ENCODE measurements around the gene ACTR8.

ACTR8 gene

GRCh38 chr3:53833053-53833645, 48.8 kb downstream of the ACTR8 start:
- no peak for DNase-seq

- no peak for DNase-seq
These were observed 51.0 kb downstream of the ACTR8 start for GRCh38 chr3:53830944-53831343.

- DNase-seq: no peak
These were observed 52.3 kb downstream of the ACTR8 start for GRCh38 chr3:53829605-53830004.

- no peak for DNase-seq
These were observed 53.4 kb downstream of the ACTR8 start for GRCh38 chr3:53828581-53828980.

- DNase-seq: no peak
These were observed 55.9 kb downstream of the ACTR8 start for GRCh38 chr3:53826048-53826447.

GRCh38 chr3:53824795-53825194, 57.2 kb downstream of the ACTR8 start:
- no peak for DNase-seq

- DNase-seq: no peak
These were observed 57.8 kb downstream of the ACTR8 start for GRCh38 chr3:53823956-53824657.

GRCh38 chr3:53823026-53823955, 58.7 kb downstream of the ACTR8 start:
- no peak for DNase-seq

- DNase-seq: no peak
These were observed 59.6 kb downstream of the ACTR8 start for GRCh38 chr3:53822331-53822741.

- DNase-seq: no peak
These were observed 60.3 kb downstream of the ACTR8 start for GRCh38 chr3:53821631-53822121.

- DNase-seq: no peak
These were observed 61.0 kb downstream of the ACTR8 start for GRCh38 chr3:53820756-53821580.

GRCh38 chr3:53820084-53820483, 61.9 kb downstream of the ACTR8 start:
- no peak for DNase-seq

- no peak for DNase-seq
These were observed 62.6 kb downstream of the ACTR8 start for GRCh38 chr3:53819163-53819868.

GRCh38 chr3:53818221-53819162, 63.5 kb downstream of the ACTR8 start:
- DNase-seq: no peak

- no peak for DNase-seq
These were observed 64.1 kb downstream of the ACTR8 start for GRCh38 chr3:53817809-53818208.

- no peak for DNase-seq
These were observed 64.7 kb downstream of the ACTR8 start for GRCh38 chr3:53817211-53817610.

All from stimulated activated CD4-positive, alpha-beta T cell treated with anti-CD3 and anti-CD28 coated beads, Interleukin-2, amount 100 ng/mL, for 48 hours (primary cell).